H1 (cell line): ENCODE results near the gene CALML5. TPM values are rescaled to one million over a fixed set of nuclear protein-coding genes. Genes with fewer than 3 reads are reported as not detected.

Experiments used
- BRCA1 ChIP-seq: IDR thresholded peaks from 2 replicates; pipeline ENCODE4 v1.6.1; 2012; ENCODE audit warnings: low read depth, low read length, improper control_type of control experiment
- POU5F1 ChIP-seq: IDR thresholded peaks from 2 replicates; pipeline ENCODE4 v1.6.1; 2011; ENCODE audit warnings: low read depth, mild to moderate bottlenecking, low read length, moderate library complexity
- TCF12 ChIP-seq: IDR thresholded peaks from 2 replicates; pipeline ENCODE4 v1.6.1; 2011; ENCODE audit warnings: low read depth, mild to moderate bottlenecking, low read length
- polyA plus RNA-seq, 7 experiments: library from polyadenylated mRNA; depleted of rRNA in 3 of 7; stranded (reverse) in 5 of 7; unstranded in 2 of 7; fragments of >200 nt in 5 of 7; fragments of 200-250 nt in 2 of 7; gene quantifications; 1 replicate in 5 of 7; 2 replicates in 1 of 7; 4 replicates in 1 of 7; pipeline versions ENCODE4 v1.2.1 to v1.2.3, GENCODE V29; 2011 to 2013; ENCODE audit warnings: missing spikeins in 2 of 7, mixed read lengths in 2 of 7
- total RNA-seq: library from RNA; stranded (reverse); fragmentation: NEBNext Ultra II Directional; extraction: Animal tissue kit (Norgen Biotek cat#: 25700); gene quantifications from 2 replicates; pipeline ENCODE4 v1.2.1, GENCODE V29; 2021

The CALML5 gene
- total and polyA plus RNA-seq, 2 of the 8 experiments (the other 6 are each of a cell fraction or from before 2014, with no cell fraction given): not detected

GRCh38 chr10:5500162-5500670 is 846 bp upstream of the CALML5 start (continued):
- TF ChIP-seq BRCA1 (no peak), TCF12 (no peak), POU5F1 (no peak)
